Cardiac muscle cell (in vitro differentiated cells and primary cell): ENCODE measurements around the gene PIGC. TPM values are rescaled to one million over a fixed set of nuclear protein-coding genes. Genes with fewer than 3 reads are reported as not detected.

ENCODE experiments used
- DNase-seq, 2 donors: peaks; one replicate each; pipeline versions ENCODE4 v3.0.0 to v3.0.0-alpha.2; 2010 to 2017; ENCODE audit warnings: low read depth in 1 of 2, low spot score in 1 of 2
- H3K27ac ChIP-seq: fragments of 200-600 bp; sonication (generic); 2 replicates; pipeline ENCODE4 v1.5.1; 2016
- H3K27me3 ChIP-seq: fragments of 200-600 bp; sonication (generic); 2 replicates; pipeline ENCODE4 v1.6.0; 2016; ENCODE audit warnings: control low read depth
- H3K36me3 ChIP-seq: fragments of 200-600 bp; sonication (generic); 2 replicates; pipeline ENCODE4 v1.5.1; 2016; ENCODE audit warnings: control low read depth
- H3K4me1 ChIP-seq: fragments of 200-600 bp; sonication (generic); 2 replicates; pipeline ENCODE4 v1.8.1; 2017; ENCODE audit warnings: low read depth, mild to moderate bottlenecking, mixed run types
- H3K4me3 ChIP-seq: fragments of 200-600 bp; sonication (generic); 2 replicates; pipeline ENCODE4 v1.5.1; 2016; ENCODE audit warnings: mild to moderate bottlenecking
- H3K9me3 ChIP-seq: fragments of 200-600 bp; sonication (generic); 2 replicates; pipeline ENCODE4 v1.5.1; 2017; ENCODE audit warnings: low read depth, mild to moderate bottlenecking, control low read depth
- CTCF ChIP-seq: IDR thresholded peaks from 2 replicates; pipeline ENCODE4 v1.5.1; 2012; ENCODE audit warnings: low read depth, mild to moderate bottlenecking, low read length
- polyA plus RNA-seq: library from polyadenylated mRNA; unstranded; fragments of >200 nt; fragmentation: Nextera tagmentation; extraction: Ambion mirVana; gene quantifications from 2 replicates; pipeline ENCODE4 v1.2.1, GENCODE V29; 2016
- total RNA-seq: library from RNA; depleted of rRNA; stranded (reverse); fragments of >200 nt; gene quantifications from 2 replicates; pipeline ENCODE4 v1.2.3, GENCODE V29; 2016

Gene PIGC
- total and polyA plus RNA-seq, 2 experiments from 2014 or later: 10.9 to 35.1 TPM

GRCh38 chr1:172452536-172453152, 8.8 kb upstream of the PIGC start:
- H3K36me3 ChIP-seq: no peaks in the 10 kb centered on the region
- no peak for TF ChIP-seq CTCF
- no peaks in the 10 kb centered on the region for H3K27me3 ChIP-seq
- peaks cover 39% of the 10 kb centered on the region for H3K4me1 ChIP-seq
- no peak overlapping the region for H3K4me3 ChIP-seq
- H3K27ac ChIP-seq: peak overlapping the region; percentile 94
- peak in 1 of 2 donors; percentile 59 for DNase-seq
- no peaks in the 10 kb centered on the region for H3K9me3 ChIP-seq

DNA sequence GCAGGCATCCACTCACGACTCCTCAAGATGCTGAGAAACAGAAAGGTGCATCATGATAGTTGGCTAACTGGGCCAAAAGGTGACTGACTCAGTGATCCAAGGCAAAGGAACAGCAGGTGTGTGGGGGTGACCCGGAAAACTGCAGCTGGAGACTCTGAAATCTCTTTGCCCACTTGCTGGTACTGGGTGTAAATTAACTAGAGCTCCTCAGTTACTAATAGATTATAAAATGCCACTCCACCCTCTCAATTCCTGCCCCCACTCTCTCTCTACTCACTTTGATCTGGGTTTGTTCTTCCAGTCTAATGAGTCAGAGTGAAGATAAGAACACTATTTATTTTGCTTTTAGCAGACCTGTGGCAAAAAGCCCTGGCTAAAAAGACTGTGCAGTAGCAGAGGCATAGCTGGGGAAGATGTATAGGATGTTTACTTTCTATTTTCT, 7.2 kb upstream of the PIGC start:
- Histone ChIP-seq H3K27me3 (no peaks in the 10 kb centered on the region), H3K4me3 (no peak overlapping the region), H3K36me3 (no peaks in the 10 kb centered on the region), H3K4me1 (peaks cover 39% of the 10 kb centered on the region), H3K9me3 (no peaks in the 10 kb centered on the region), H3K27ac (peak overlapping the region; percentile 84)
- TF ChIP-seq CTCF: no peak
- peak in 1 of 2 donors; percentile 53 for DNase-seq

DNA sequence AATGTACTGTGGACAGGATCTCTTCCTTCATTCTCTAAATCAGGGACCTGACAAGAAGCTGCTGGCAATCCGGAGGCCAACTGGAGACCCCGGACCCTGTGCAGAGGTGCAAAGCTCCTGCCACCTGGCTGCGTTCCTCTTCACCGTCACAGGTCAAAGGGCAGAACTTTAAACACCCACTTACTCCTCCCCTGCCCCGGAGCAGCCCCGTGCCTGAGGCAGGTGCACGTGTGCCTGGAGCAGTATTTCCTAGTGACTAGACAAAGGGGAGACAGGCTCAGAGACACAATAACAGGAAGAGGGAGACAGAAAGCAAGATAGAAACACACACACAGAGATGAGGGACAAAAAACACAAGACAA, 6.6 kb upstream of the PIGC start:
- H3K4me3 ChIP-seq: no peak overlapping the region
- no peak for TF ChIP-seq CTCF
- no peaks in the 10 kb centered on the region for H3K36me3 ChIP-seq
- no peak for DNase-seq
- H3K4me1 ChIP-seq: peaks cover 39% of the 10 kb centered on the region
- H3K27me3 ChIP-seq: no peaks in the 10 kb centered on the region
- no peaks in the 10 kb centered on the region for H3K9me3 ChIP-seq
- H3K27ac ChIP-seq: peak overlapping the region; percentile 84

GRCh38 chr1:172449585-172450523, 6.0 kb upstream of the PIGC start:
- no peaks in the 10 kb centered on the region for H3K9me3 ChIP-seq
- H3K4me3 ChIP-seq: no peak overlapping the region
- peak; percentile 77 to 86 for DNase-seq
- peak overlapping the region; percentile 84 for H3K27ac ChIP-seq
- H3K36me3 ChIP-seq: no peaks in the 10 kb centered on the region
- peak; percentile 87 for TF ChIP-seq CTCF
- H3K27me3 ChIP-seq: no peaks in the 10 kb centered on the region
- peaks cover 39% of the 10 kb centered on the region for H3K4me1 ChIP-seq

GRCh38 chr1:172448995-172449584, 5.2 kb upstream of the PIGC start:
- Histone ChIP-seq H3K27me3 (no peaks in the 10 kb centered on the region), H3K9me3 (no peaks in the 10 kb centered on the region), H3K4me3 (no peak overlapping the region), H3K36me3 (no peaks in the 10 kb centered on the region), H3K27ac (no peak overlapping the region), H3K4me1 (peaks cover 37% of the 10 kb centered on the region)
- TF ChIP-seq CTCF: no peak
- DNase-seq: peak in 1 of 2 donors; percentile 21
